H1 (cell line): ENCODE results near the gene DPEP2NB. TPM values are rescaled to one million over a fixed set of nuclear protein-coding genes. Genes with fewer than 3 reads are reported as not detected.

Experiments
- ATF2 ChIP-seq: IDR thresholded peaks from 2 replicates; pipeline ENCODE4 v1.6.1; 2012; ENCODE audit warnings: low read length, inconsistent platforms
- BRCA1 ChIP-seq: IDR thresholded peaks from 2 replicates; pipeline ENCODE4 v1.6.1; 2012; ENCODE audit warnings: low read depth, low read length, improper control_type of control experiment
- CBX5 ChIP-seq: fragments of 300-800, 300-1000 bp; sonication (generic); IDR thresholded peaks from 2 replicates; pipeline ENCODE4 v1.7.1; 2016; ENCODE audit warnings: antibody characterized with exemption, low read length, low read depth
- CEBPB ChIP-seq: IDR thresholded peaks from 2 replicates; pipeline ENCODE4 v1.6.1; 2012; ENCODE audit warnings: low read depth, low read length
- CHD1 ChIP-seq: IDR thresholded peaks from 2 replicates; pipeline ENCODE4 v1.6.1; 2012; ENCODE audit warnings: low read depth, low read length, improper control_type of control experiment
- CREB1 ChIP-seq: IDR thresholded peaks from 2 replicates; pipeline ENCODE4 v1.6.1; 2012; ENCODE audit warnings: inconsistent platforms
- CTBP2 ChIP-seq: IDR thresholded peaks from 2 replicates; pipeline ENCODE4 v1.7.0; 2011; ENCODE audit warnings: borderline replicate concordance, mild to moderate bottlenecking, moderate library complexity, mixed read lengths, low read length; ENCODE audit not compliant: insufficient read depth, insufficient read length
- EGR1 ChIP-seq: IDR thresholded peaks from 2 replicates; pipeline ENCODE4 v1.6.1; 2011; ENCODE audit warnings: low read depth, low read length, borderline replicate concordance
- EP300 ChIP-seq, 2 experiments: IDR thresholded peaks; 1 replicate in 1 of 2; 2 replicates in 1 of 2; pipeline ENCODE4 v1.6.1; 2011 to 2012; ENCODE audit warnings: low read depth in 2 of 2, low read length in 2 of 2, mild to moderate bottlenecking in 2 of 2, borderline replicate concordance in 1 of 2, inconsistent platforms in 1 of 2, moderate library complexity in 1 of 2
- JUN ChIP-seq: IDR thresholded peaks from 2 replicates; pipeline ENCODE4 v1.6.1; 2011; ENCODE audit warnings: low read depth, mild to moderate bottlenecking, improper control_type of control experiment, low read length
- KDM1A ChIP-seq: fragments of 200-600, 300-600 bp; sonication (generic); IDR thresholded peaks from 2 replicates; pipeline ENCODE4 v1.7.1; 2016; ENCODE audit warnings: mild to moderate bottlenecking, low read length, borderline replicate concordance
- MAFK ChIP-seq: IDR thresholded peaks from 2 replicates; pipeline ENCODE4 v1.6.1; 2012; ENCODE audit warnings: low read depth, mild to moderate bottlenecking, improper control_type of control experiment, low read length
- RBBP5 ChIP-seq: IDR thresholded peaks from 2 replicates; pipeline ENCODE4 v1.7.1; 2012; ENCODE audit warnings: low read depth, mild to moderate bottlenecking, inconsistent platforms, low read length, moderate library complexity, borderline replicate concordance
- SAP30 ChIP-seq: fragments of 300-600 bp; sonication (generic); IDR thresholded peaks from 2 replicates; pipeline ENCODE4 v1.7.1; 2012; ENCODE audit warnings: low read length, moderate library complexity, mild to moderate bottlenecking, inconsistent platforms; ENCODE audit not compliant: insufficient read depth, insufficient replicate concordance
- SIN3A ChIP-seq, 2 experiments: IDR thresholded peaks in 1 of 2; conservative IDR thresholded peaks in 1 of 2; 2 replicates each; pipeline ENCODE4 v1.6.1; 2011 to 2012; ENCODE audit warnings: low read length in 2 of 2, improper control_type of control experiment in 1 of 2, low read depth in 1 of 2, mild to moderate bottlenecking in 1 of 2
- SP1 ChIP-seq: IDR thresholded peaks from 2 replicates; pipeline ENCODE4 v1.6.1; 2011; ENCODE audit warnings: low read depth, low read length
- SRF ChIP-seq: IDR thresholded peaks from 2 replicates; pipeline ENCODE4 v1.6.1; 2011; ENCODE audit warnings: mild to moderate bottlenecking, low read depth, low read length, moderate library complexity
- TAF7 ChIP-seq: optimal IDR thresholded peaks from 2 replicates; pipeline ENCODE3; 2011; ENCODE audit warnings: low read depth, mild to moderate bottlenecking, inconsistent platforms, low read length, moderate library complexity, borderline replicate concordance
- TBP ChIP-seq: IDR thresholded peaks from 2 replicates; pipeline ENCODE4 v1.6.1; 2011; ENCODE audit warnings: low read depth, low read length, improper control_type of control experiment
- YY1 ChIP-seq: IDR thresholded peaks from 2 replicates; pipeline ENCODE4 v1.6.1; 2011; ENCODE audit warnings: low read depth, mild to moderate bottlenecking, low read length
- polyA plus RNA-seq, 7 experiments: library from polyadenylated mRNA; depleted of rRNA in 3 of 7; stranded (reverse) in 5 of 7; unstranded in 2 of 7; fragments of >200 nt in 5 of 7; fragments of 200-250 nt in 2 of 7; gene quantifications; 1 replicate in 5 of 7; 2 replicates in 1 of 7; 4 replicates in 1 of 7; pipeline versions ENCODE4 v1.2.1 to v1.2.3, GENCODE V29; 2011 to 2013; ENCODE audit warnings: missing spikeins in 2 of 7, mixed read lengths in 2 of 7
- total RNA-seq: library from RNA; stranded (reverse); fragmentation: NEBNext Ultra II Directional; extraction: Animal tissue kit (Norgen Biotek cat#: 25700); gene quantifications from 2 replicates; pipeline ENCODE4 v1.2.1, GENCODE V29; 2021
- TF ChIP-seq, protein P1 (sequence below): IDR thresholded peaks from 2 replicates; pipeline ENCODE4 v1.6.1; 2011; ENCODE audit warnings: low read depth, mild to moderate bottlenecking, low read length; ENCODE audit not compliant: insufficient read depth

Gene DPEP2NB
- total and polyA plus RNA-seq, 2 of the 8 experiments (the other 6 are each of a cell fraction or from before 2014, with no cell fraction given) = not detected

DNA sequence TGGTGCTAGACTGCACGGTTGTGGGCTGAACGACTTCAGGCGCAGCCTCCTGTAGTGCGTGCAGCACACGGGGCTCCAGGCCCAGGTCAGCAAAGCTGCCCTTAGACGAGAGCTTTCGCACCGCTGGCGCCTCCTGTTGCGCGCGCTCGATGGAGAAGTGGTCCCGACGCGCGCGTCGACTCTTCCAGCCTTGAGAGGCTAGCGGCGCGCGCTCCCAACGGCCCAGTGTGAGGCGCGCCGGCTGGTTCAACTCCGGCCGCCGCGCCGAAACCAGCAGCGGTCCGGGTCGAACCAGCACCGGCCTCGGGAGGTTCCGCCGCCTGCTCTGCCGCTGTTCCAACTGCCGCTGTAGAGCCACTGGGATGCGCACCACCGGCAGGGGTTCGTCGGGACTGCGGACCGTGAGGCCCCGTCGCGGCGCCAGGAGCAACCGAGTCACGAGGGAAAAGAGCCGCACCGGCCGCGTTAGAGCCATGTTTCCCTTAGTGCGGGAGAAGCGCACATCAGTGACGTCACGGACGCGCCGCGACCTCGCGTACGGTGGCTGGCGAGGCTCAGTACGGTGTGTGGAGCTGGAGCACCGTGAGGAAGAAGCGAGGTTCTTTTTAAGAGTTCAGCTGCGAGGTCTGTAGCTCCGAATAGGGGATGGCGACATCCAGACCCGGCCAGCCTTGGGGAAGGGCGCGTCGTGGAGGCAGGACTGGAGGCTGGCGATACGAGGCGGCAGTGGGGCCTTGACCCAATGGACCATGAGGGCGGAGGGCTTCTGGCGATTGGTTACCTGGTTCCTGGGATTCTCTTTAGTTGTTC is 7.2 kb upstream of the DPEP2NB start, which contains the start of the genes DDX28 and DUS2 (continued):
- TF ChIP-seq TAF7 (peak; percentile 90), CREB1 (peak; percentile 99), ATF2 (peak; percentile 76; the same call in 1 of the 2 replicates), EP300 (IDR thresholded peaks at IDR 0.05; ENCODE audit: borderline replicate concordance in 1 of 2, low read depth in 2 of 2, low read length in 2 of 2) (peak in 1 of 2 experiments; percentile 17; a peak in 1 of 3 replicates), KDM1A (no peak), MAFK (no peak), JUN (no peak), BRCA1 (0 out of 2 replicates have a peak, but pooled peaks have one; percentile 34), EGR1 (no peak), TBP (peak; percentile 88), SP1 (0 out of 2 replicates have a peak, but pooled peaks have one; percentile 23), CEBPB (peak; percentile 21; the same call in 1 of the 2 replicates), SRF (peak; percentile 83), RBBP5 (peak; percentile 95), CBX5 (no peak), SIN3A (conservative IDR thresholded peaks at IDR 0.05 in 1 of 2, IDR thresholded peaks at IDR 0.05 in 1 of 2; ENCODE audit: low read depth in 1 of 2, low read length in 2 of 2) (peak; percentile 24 to 90; a peak in 2 of 4 replicates), CTBP2 (no peak), YY1 (peak; percentile 91), SAP30 (peak; percentile 24), CHD1 (no peak)
- TF ChIP-seq, protein P1, sequence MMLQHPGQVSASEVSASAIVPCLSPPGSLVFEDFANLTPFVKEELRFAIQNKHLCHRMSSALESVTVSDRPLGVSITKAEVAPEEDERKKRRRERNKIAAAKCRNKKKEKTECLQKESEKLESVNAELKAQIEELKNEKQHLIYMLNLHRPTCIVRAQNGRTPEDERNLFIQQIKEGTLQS = peak; percentile 93
